Immature natural killer cell (primary cell): ENCODE measurements around the gene FNDC10. TPM values are rescaled to one million over a fixed set of nuclear protein-coding genes. Genes with fewer than 3 reads are reported as not detected.

Experiments used
- DNase-seq, 3 donors: peaks; one replicate each; pipeline ENCODE4 v3.0.0; 2022; ENCODE audit warnings: mixed read lengths in 1 of 3
- H3K27ac Mint-ChIP-seq, 6 donors: one replicate each; pipeline ENCODE4 v1.8.0; 2020; ENCODE audit warnings: mixed read lengths in 6 of 6, mild to moderate bottlenecking in 5 of 6, inconsistent platforms in 4 of 6, moderate library complexity in 3 of 6
- H3K27me3 Mint-ChIP-seq, 3 donors: one replicate each; pipeline ENCODE4 v1.8.0; 2020 to 2021; ENCODE audit warnings: low read depth in 3 of 3, mild to moderate bottlenecking in 3 of 3, mixed read lengths in 3 of 3, moderate library complexity in 3 of 3, inconsistent platforms in 1 of 3
- H3K36me3 Mint-ChIP-seq, 3 donors: one replicate each; pipeline ENCODE4 v1.8.0; 2020; ENCODE audit warnings: mixed read lengths in 3 of 3, inconsistent platforms in 2 of 3, mild to moderate bottlenecking in 2 of 3
- H3K4me1 Mint-ChIP-seq, 2 donors: one replicate each; pipeline ENCODE4 v1.8.0; 2020; ENCODE audit warnings: inconsistent platforms in 2 of 2, mild to moderate bottlenecking in 2 of 2, mixed read lengths in 2 of 2, moderate library complexity in 1 of 2
- H3K4me3 Mint-ChIP-seq, 5 donors: one replicate each; pipeline ENCODE4 v1.8.0; 2020; ENCODE audit warnings: mild to moderate bottlenecking in 5 of 5, mixed read lengths in 5 of 5, inconsistent platforms in 3 of 5, moderate library complexity in 3 of 5
- H3K9me3 Mint-ChIP-seq, 6 donors: one replicate each; pipeline ENCODE4 v1.8.0; 2020; ENCODE audit warnings: mild to moderate bottlenecking in 6 of 6, mixed read lengths in 6 of 6, inconsistent platforms in 4 of 6, moderate library complexity in 3 of 6
- polyA plus RNA-seq, 3 donors: library from polyadenylated mRNA; unstranded; fragments of 300-500 nt; fragmentation: Illumina TruSeq; gene quantifications; one replicate each; pipeline ENCODE4 v1.2.3, GENCODE V29; 2021

The FNDC10 gene
- polyA plus RNA-seq, 3 donors from 2014 or later: 0.64 to 1.4 (median 1.1) TPM

- Mint-ChIP-seq H3K4me1 (peaks cover 0 to 14% of the 10 kb centered on the region in 2 donors), H3K27ac (peak overlapping the region; percentile 86 to 95 (median 94)), H3K9me3 (peaks cover 0 to 2% (median 0%) of the 10 kb centered on the region in 6 donors), H3K4me3 (peak overlapping the region; percentile 85 to 88 (median 86)), H3K36me3 (no peaks in the 10 kb centered on the region), H3K27me3 (peaks cover 7 to 23% (median 8%) of the 10 kb centered on the region in 3 donors)
- peak; percentile 61 to 74 (median 68) for DNase-seq
Observed at GRCh38 chr1:1630965-1631781, 31.2 kb upstream of the FNDC10 start.

GRCh38 chr1:1630191-1630964 is 30.4 kb upstream of the FNDC10 start:
- peak; percentile 98 to 99 (median 99) for DNase-seq
- Mint-ChIP-seq H3K4me1 (peaks cover 0 to 19% of the 10 kb centered on the region in 2 donors), H3K36me3 (no peaks in the 10 kb centered on the region), H3K9me3 (peaks cover 0 to 2% (median 0%) of the 10 kb centered on the region in 6 donors), H3K27ac (peak overlapping the region; percentile 91 to 99 (median 96)), H3K4me3 (peak overlapping the region; percentile 87 to 92 (median 92)), H3K27me3 (peaks cover 8 to 23% (median 9%) of the 10 kb centered on the region in 3 donors)

GRCh38 chr1:1629430-1630190 is 29.7 kb upstream of the FNDC10 start:
- Mint-ChIP-seq H3K9me3 (peaks cover 0 to 2% (median 0%) of the 10 kb centered on the region in 6 donors), H3K4me1 (peaks cover 0 to 21% of the 10 kb centered on the region in 2 donors), H3K27me3 (peaks cover 8 to 23% (median 9%) of the 10 kb centered on the region in 3 donors), H3K36me3 (no peaks in the 10 kb centered on the region), H3K4me3 (peak overlapping the region; percentile 66 to 90 (median 87)), H3K27ac (peak overlapping the region; percentile 80 to 99 (median 96))
- DNase-seq: peak; percentile 98 to 99 (median 98)

- H3K27me3 Mint-ChIP-seq: peaks cover 8 to 23% (median 9%) of the 10 kb centered on the region in 3 donors
- H3K4me1 Mint-ChIP-seq: peaks cover 0 to 21% of the 10 kb centered on the region in 2 donors
- H3K27ac Mint-ChIP-seq: peak overlapping the region in 5 of 6 donors; percentile 29 to 84 (median 74)
- H3K36me3 Mint-ChIP-seq: no peaks in the 10 kb centered on the region
- H3K4me3 Mint-ChIP-seq: peak overlapping the region; percentile 59 to 80 (median 71)
- DNase-seq: peak; percentile 58 to 61 (median 61)
- peaks cover 0 to 2% (median 0%) of the 10 kb centered on the region in 6 donors for H3K9me3 Mint-ChIP-seq
Observed at GRCh38 chr1:1628754-1629429, 29.0 kb upstream of the FNDC10 start.

- peaks cover 8 to 23% (median 9%) of the 10 kb centered on the region in 3 donors for H3K27me3 Mint-ChIP-seq
- H3K4me3 Mint-ChIP-seq: peak overlapping the region; percentile 59 to 80 (median 71)
- H3K36me3 Mint-ChIP-seq: no peaks in the 10 kb centered on the region
- peak; percentile 38 to 51 (median 45) for DNase-seq
- H3K27ac Mint-ChIP-seq: peak overlapping the region; percentile 29 to 84 (median 71)
- H3K4me1 Mint-ChIP-seq: peaks cover 0 to 21% of the 10 kb centered on the region in 2 donors
- H3K9me3 Mint-ChIP-seq: peaks cover 0 to 2% (median 0%) of the 10 kb centered on the region in 6 donors
Observed at GRCh38 chr1:1627829-1628753, 28.2 kb upstream of the FNDC10 start.

- Mint-ChIP-seq H3K4me1 (peaks cover 0 to 26% of the 10 kb centered on the region in 2 donors), H3K4me3 (peak overlapping the region in 3 of 5 donors; percentile 48 to 80 (median 59)), H3K27ac (peak overlapping the region in 2 of 6 donors; percentile 65 to 77), H3K36me3 (no peaks in the 10 kb centered on the region), H3K27me3 (peaks cover 8 to 25% (median 9%) of the 10 kb centered on the region in 3 donors), H3K9me3 (peaks cover 0 to 2% (median 0%) of the 10 kb centered on the region in 6 donors)
- no peak for DNase-seq
Observed at GRCh38 chr1:1627261-1627828, 27.4 kb upstream of the FNDC10 start.

GRCh38 chr1:1626207-1627141 is 26.5 kb upstream of the FNDC10 start:
- Mint-ChIP-seq H3K4me1 (peaks cover 0 to 25% of the 10 kb centered on the region in 2 donors), H3K36me3 (no peaks in the 10 kb centered on the region), H3K4me3 (no peak overlapping the region), H3K9me3 (peaks cover 0 to 2% (median 0%) of the 10 kb centered on the region in 6 donors), H3K27ac (peak overlapping the region in 1 of 6 donors; percentile 49), H3K27me3 (peaks cover 8 to 27% (median 9%) of the 10 kb centered on the region in 3 donors)
- DNase-seq: no peak

- DNase-seq: no peak
- H3K4me1 Mint-ChIP-seq: peaks cover 0 to 25% of the 10 kb centered on the region in 2 donors
- no peak overlapping the region for H3K4me3 Mint-ChIP-seq
- peak overlapping the region in 3 of 6 donors; percentile 29 to 55 (median 49) for H3K27ac Mint-ChIP-seq
- peaks cover 0 to 2% (median 0%) of the 10 kb centered on the region in 6 donors for H3K9me3 Mint-ChIP-seq
- peaks cover 8 to 25% (median 9%) of the 10 kb centered on the region in 3 donors for H3K27me3 Mint-ChIP-seq
- H3K36me3 Mint-ChIP-seq: no peaks in the 10 kb centered on the region
Observed at GRCh38 chr1:1625824-1626206, 25.9 kb upstream of the FNDC10 start.

GRCh38 chr1:1625404-1625775 is 25.5 kb upstream of the FNDC10 start:
- H3K27ac Mint-ChIP-seq: peak overlapping the region in 1 of 6 donors; percentile 55
- no peak for DNase-seq
- H3K4me3 Mint-ChIP-seq: no peak overlapping the region
- peaks cover 8 to 27% (median 8%) of the 10 kb centered on the region in 3 donors for H3K27me3 Mint-ChIP-seq
- H3K9me3 Mint-ChIP-seq: peaks cover 0 to 2% (median 0%) of the 10 kb centered on the region in 6 donors
- H3K4me1 Mint-ChIP-seq: peaks cover 0 to 26% of the 10 kb centered on the region in 2 donors
- no peaks in the 10 kb centered on the region for H3K36me3 Mint-ChIP-seq

- no peak overlapping the region for H3K4me3 Mint-ChIP-seq
- DNase-seq: no peak
- H3K4me1 Mint-ChIP-seq: peaks cover 0 to 25% of the 10 kb centered on the region in 2 donors
- no peaks in the 10 kb centered on the region for H3K9me3 Mint-ChIP-seq
- H3K36me3 Mint-ChIP-seq: no peaks in the 10 kb centered on the region
- H3K27ac Mint-ChIP-seq: peak overlapping the region in 1 of 6 donors; percentile 24
- H3K27me3 Mint-ChIP-seq: peaks cover under 1 to 23% (median 3%) of the 10 kb centered on the region in 3 donors
Observed at GRCh38 chr1:1624443-1625403, 24.8 kb upstream of the FNDC10 start.
